GM18499 (cell line): ENCODE data around the gene ARHGAP42.

Experiments used
- ATAC-seq: cut with Tn5 transposase; IDR thresholded peaks from one replicate; pipeline ENCODE4 v1.9.1; 2021; ENCODE audit warnings: moderate number of reproducible peaks; ENCODE audit not compliant: insufficient read depth, unreplicated experiment

ARHGAP42 gene

GRCh38 chr11:100756559-100756958 lies 69.5 kb downstream of the ARHGAP42 start:
- ATAC-seq = no peak

- no peak for ATAC-seq
Observed at GRCh38 chr11:100757646-100758045, 70.6 kb downstream of the ARHGAP42 start.

- ATAC-seq = no peak
Observed at GRCh38 chr11:100759106-100759505, 72.0 kb downstream of the ARHGAP42 start.

- no peak for ATAC-seq
Observed at GRCh38 chr11:100759856-100760255, 72.8 kb downstream of the ARHGAP42 start.

- no peak for ATAC-seq
Observed at GRCh38 chr11:100760744-100761143, 73.7 kb downstream of the ARHGAP42 start.

- no peak for ATAC-seq
Observed at GRCh38 chr11:100761841-100762240, 74.8 kb downstream of the ARHGAP42 start.

GRCh38 chr11:100766764-100767163 lies 79.7 kb downstream of the ARHGAP42 start:
- ATAC-seq = no peak

GRCh38 chr11:100769165-100769564 lies 82.1 kb downstream of the ARHGAP42 start:
- no peak for ATAC-seq

- no peak for ATAC-seq
Observed at GRCh38 chr11:100769617-100770016, 82.5 kb downstream of the ARHGAP42 start.

- no peak for ATAC-seq
Observed at GRCh38 chr11:100774132-100774531, 87.0 kb downstream of the ARHGAP42 start.

- no peak for ATAC-seq
Observed at GRCh38 chr11:100774859-100775258, 87.8 kb downstream of the ARHGAP42 start.

- ATAC-seq = no peak
Observed at GRCh38 chr11:100776212-100776896, 89.3 kb downstream of the ARHGAP42 start.

- ATAC-seq = no peak
Observed at GRCh38 chr11:100777103-100777502, 90.0 kb downstream of the ARHGAP42 start.

- ATAC-seq = no peak
Observed at GRCh38 chr11:100777736-100778135, 90.6 kb downstream of the ARHGAP42 start.

GRCh38 chr11:100778166-100778785 lies 91.2 kb downstream of the ARHGAP42 start:
- ATAC-seq = no peak

GRCh38 chr11:100780470-100780869 lies 93.4 kb downstream of the ARHGAP42 start:
- no peak for ATAC-seq

- ATAC-seq = no peak
Observed at GRCh38 chr11:100785148-100785983, 98.3 kb downstream of the ARHGAP42 start.

GRCh38 chr11:100788561-100789295 lies 101.6 kb downstream of the ARHGAP42 start:
- no peak for ATAC-seq

GRCh38 chr11:100789500-100789899 lies 102.4 kb downstream of the ARHGAP42 start:
- ATAC-seq = no peak

- ATAC-seq = no peak
Observed at GRCh38 chr11:100790073-100790472, 103.0 kb downstream of the ARHGAP42 start.

GRCh38 chr11:100791103-100791502 lies 104.0 kb downstream of the ARHGAP42 start:
- no peak for ATAC-seq
